ENCODE results near the gene RTL3. TPM values are rescaled to one million over a fixed set of nuclear protein-coding genes. Genes with fewer than 3 reads are reported as not detected.

The RTL3 gene
- not detected for total RNA-seq
- polyA plus RNA-seq (2013, experiment 1 of 2) = not detected
- not detected for polyA plus RNA-seq (2013, experiment 2 of 2)
- long read RNA-seq, experiment 1 = 0 reads
- long read RNA-seq, experiment 2 = 0 reads
- long read RNA-seq, experiment 3 = 0 reads
- long read RNA-seq, experiment 4 = 0 reads

- no peaks in the 10 kb centered on the region for H3K36me3 ChIP-seq (ENCODE audit: control insufficient read depth, insufficient read depth, low read length)
- TF ChIP-seq CTCF (conservative IDR thresholded peaks at IDR 0.05) = no peak
- H3K27ac Mint-ChIP-seq = no peak within 1 kb of the TSS
- H3K27ac ChIP-seq (ENCODE audit: low read depth, low read length) = no peak within 1 kb of the TSS
- no peaks in the 10 kb centered on the region for H3K4me1 Mint-ChIP-seq
- H3K4me1 ChIP-seq (ENCODE audit: control insufficient read depth, insufficient read depth, low read length) = no peaks in the 10 kb centered on the region
- H3K4me3 ChIP-seq (ENCODE audit: low read length) = no peak within 1 kb of the TSS
- no peak within 1 kb of the TSS for H3K4me3 Mint-ChIP-seq
- no peaks in the 10 kb centered on the region for H3K9me3 ChIP-seq (ENCODE audit: control insufficient read depth, low read length)
- DNase-seq = no peak
- H3K27me3 Mint-ChIP-seq (ENCODE audit: insufficient read depth) = no peaks in the 10 kb centered on the region
- H3K9me3 Mint-ChIP-seq = peaks cover 42% of the 10 kb centered on the region
- no peaks in the 10 kb centered on the region for H3K36me3 Mint-ChIP-seq (ENCODE audit: low read depth)
- WGBS, 2 experiments (ENCODE audit: insufficient coverage in 1 of 2, insufficient read length in 1 of 2) = no CpG with 5 or more reads among the region's 3 CpGs
- no peak within 1 kb of the TSS for H3K9ac ChIP-seq (ENCODE audit: extremely low read depth, low read length, poor library complexity, severe bottlenecking)
- H3K27me3 ChIP-seq (ENCODE audit: control insufficient read depth, insufficient read depth, low read length, poor library complexity, severe bottlenecking) = no peaks in the 10 kb centered on the region
These were observed at the start of gene RTL3 for GRCh38 chrX:78658845-78659744. TSS of gene RTL3 (minus strand) at chrX:78659328. CDS start at chrX:78658420, 908 bp downstream.

GRCh38 chrX:78708816-78709215 is 49.7 kb upstream of the RTL3 start:
- Mint-ChIP-seq H3K27me3 (ENCODE audit: insufficient read depth) (no peaks in the 10 kb centered on the region), H3K4me3 (no peak overlapping the region), H3K4me1 (no peaks in the 10 kb centered on the region), H3K9me3 (peaks cover 34% of the 10 kb centered on the region), H3K36me3 (ENCODE audit: low read depth) (no peaks in the 10 kb centered on the region), H3K27ac (no peak overlapping the region)
- TF ChIP-seq CTCF (conservative IDR thresholded peaks at IDR 0.05) = no peak
- no peaks in the 10 kb centered on the region for H3K9me3 ChIP-seq (ENCODE audit: control insufficient read depth, low read length)
- H3K4me3 ChIP-seq (ENCODE audit: low read length) = no peak overlapping the region
- no peaks in the 10 kb centered on the region for H3K36me3 ChIP-seq (ENCODE audit: control insufficient read depth, insufficient read depth, low read length)
- H3K9ac ChIP-seq (ENCODE audit: extremely low read depth, low read length, poor library complexity, severe bottlenecking) = no peak overlapping the region
- H3K27ac ChIP-seq (ENCODE audit: low read depth, low read length) = no peak overlapping the region
- no peaks in the 10 kb centered on the region for H3K4me1 ChIP-seq (ENCODE audit: control insufficient read depth, insufficient read depth, low read length)
- DNase-seq = no peak
- no peaks in the 10 kb centered on the region for H3K27me3 ChIP-seq (ENCODE audit: control insufficient read depth, insufficient read depth, low read length, poor library complexity, severe bottlenecking)
- 71 to 92% methylated on average over 2 of the region's 2 CpGs for WGBS, 2 experiments (ENCODE audit: insufficient coverage in 1 of 2, insufficient read length in 1 of 2)

GRCh38 chrX:78708262-78708661 is 49.1 kb upstream of the RTL3 start:
- Histone ChIP-seq H3K27me3 (ENCODE audit: control insufficient read depth, insufficient read depth, low read length, poor library complexity, severe bottlenecking) (no peaks in the 10 kb centered on the region), H3K36me3 (ENCODE audit: control insufficient read depth, insufficient read depth, low read length) (no peaks in the 10 kb centered on the region), H3K9ac (ENCODE audit: extremely low read depth, low read length, poor library complexity, severe bottlenecking) (no peak overlapping the region), H3K4me1 (ENCODE audit: control insufficient read depth, insufficient read depth, low read length) (no peaks in the 10 kb centered on the region), H3K4me3 (ENCODE audit: low read length) (no peak overlapping the region), H3K27ac (ENCODE audit: low read depth, low read length) (no peak overlapping the region), H3K9me3 (ENCODE audit: control insufficient read depth, low read length) (no peaks in the 10 kb centered on the region)
- Mint-ChIP-seq H3K27ac (no peak overlapping the region), H3K9me3 (peaks cover 29% of the 10 kb centered on the region), H3K4me1 (no peaks in the 10 kb centered on the region), H3K27me3 (ENCODE audit: insufficient read depth) (no peaks in the 10 kb centered on the region), H3K4me3 (no peak overlapping the region), H3K36me3 (ENCODE audit: low read depth) (no peaks in the 10 kb centered on the region)
- WGBS, 2 experiments (ENCODE audit: insufficient coverage in 1 of 2, insufficient read length in 1 of 2) = 55% methylated on average over 2 of the region's 2 CpGs; no CpG with 5 or more reads in 1 of the 2 experiments
- peak; percentile 74 for TF ChIP-seq CTCF (conservative IDR thresholded peaks at IDR 0.05)
- peak; percentile 64 for DNase-seq

Measured in endodermal cell (in vitro differentiated cells).